Measurements from ENCODE around the gene FOXRED1. TPM values are rescaled to one million over a fixed set of nuclear protein-coding genes. Genes with fewer than 3 reads are reported as not detected.

FOXRED1 gene
- total and polyA plus RNA-seq, 9 of the 15 experiments (the other 6 are each of a cell fraction or from before 2014, with no cell fraction given) = 14.1 to 94.4 (median 53.1) TPM

DNA sequence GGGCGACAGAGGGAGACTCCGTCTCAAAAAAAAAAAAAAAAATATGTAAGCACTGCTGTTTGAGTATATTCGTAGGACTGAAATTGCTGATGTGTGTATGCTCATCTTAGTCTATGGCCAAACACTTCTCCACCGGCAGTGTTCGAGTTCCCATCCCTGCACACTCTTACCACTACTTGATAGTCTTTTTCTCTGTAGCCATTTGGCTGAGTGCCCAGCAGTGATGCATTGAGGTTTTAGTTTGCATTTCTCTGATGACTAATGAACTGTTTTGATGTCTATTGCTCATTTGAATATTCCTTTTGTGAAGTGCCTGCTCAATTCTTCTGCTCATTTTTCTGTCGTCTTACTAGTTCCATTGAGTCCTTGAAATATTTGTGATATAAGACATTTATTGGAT, 15.9 kb downstream of the FOXRED1 start:
- intact Hi-C loops (cut with micrococcal nuclease) = no loop called here
- FAIRE-seq = peak; percentile 86
- CTCF ChIA-PET (ENCODE audit: low intra/inter-chr PET ratio) = no interaction called here
- TF ChIP-seq ARID1B (IDR thresholded peaks at IDR 0.05) (peak; percentile 43; the same call in 1 of the 2 replicates), SAP30 (IDR thresholded peaks at IDR 0.05; ENCODE audit: borderline replicate concordance, insufficient read depth, low read depth, low read length, poor library complexity, severe bottlenecking) (no peak), RAD51 (IDR thresholded peaks at IDR 0.05; ENCODE audit: borderline replicate concordance, low read depth) (no peak), MEF2A (IDR thresholded peaks at IDR 0.05; ENCODE audit: control insufficient read depth, low read depth, low read length) (no peak), SMARCE1 (IDR thresholded peaks at IDR 0.05) (0 out of 2 replicates have a peak, but pooled peaks have one; percentile 29), HNRNPH1 (optimal IDR thresholded peaks at IDR 0.05; ENCODE audit: low read depth, low read length) (no peak), CREM (IDR thresholded peaks at IDR 0.05; ENCODE audit: low read depth) (peak; percentile 54), NFE2L1 (tag; IDR thresholded peaks at IDR 0.05; ENCODE audit: borderline replicate concordance, low read depth) (no peak), DDX20 (tag; IDR thresholded peaks at IDR 0.05; ENCODE audit: low read depth) (no peak), HMGN3 (IDR thresholded peaks at IDR 0.05; ENCODE audit: borderline replicate concordance, extremely low read depth, insufficient read length, low read depth, low read length) (no peak), NFE2 (IDR thresholded peaks at IDR 0.05; ENCODE audit: low read depth) (peak; percentile 15; the same call in 1 of the 2 replicates), SMARCA4 (IDR thresholded peaks at IDR 0.05) (peak; percentile 55; the same call in 1 of the 2 replicates), NFIC (IDR thresholded peaks at IDR 0.05) (peak; percentile 96), SOX6 (IDR thresholded peaks at IDR 0.05) (0 out of 2 replicates have a peak, but pooled peaks have one; percentile 21), DPF2 (IDR thresholded peaks at IDR 0.05) (peak; percentile 59; the same call in 1 of the 2 replicates), JUND (IDR thresholded peaks at IDR 0.05; ENCODE audit: borderline replicate concordance, low read depth, low read length) (peak; percentile 79), JUND (tag; IDR thresholded peaks at IDR 0.05; ENCODE audit: borderline replicate concordance, low read depth, low read length) (peak; percentile 74; the same call in 1 of the 3 replicates), ZNF316 (IDR thresholded peaks at IDR 0.05) (peak; percentile 34; the same call in 1 of the 2 replicates), MEIS2 (IDR thresholded peaks at IDR 0.05; ENCODE audit: partially characterized antibody) (peak; percentile 47), RCOR1 (IDR thresholded peaks at IDR 0.05; ENCODE audit: borderline replicate concordance in 1 of 2, low read depth in 2 of 2, low read length in 2 of 2) (peak in 1 of 2 experiments; percentile 66; a peak in 1 of 4 replicates), GTF2F1 (IDR thresholded peaks at IDR 0.05; ENCODE audit: low read depth, low read length) (no peak)
- TF ChIP-seq, protein P1, sequence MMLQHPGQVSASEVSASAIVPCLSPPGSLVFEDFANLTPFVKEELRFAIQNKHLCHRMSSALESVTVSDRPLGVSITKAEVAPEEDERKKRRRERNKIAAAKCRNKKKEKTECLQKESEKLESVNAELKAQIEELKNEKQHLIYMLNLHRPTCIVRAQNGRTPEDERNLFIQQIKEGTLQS (IDR thresholded peaks at IDR 0.05) = peak; percentile 72
- TF ChIP-seq, protein P1 (CRISPR knock-in tag; conservative IDR thresholded peaks at IDR 0.05) = no peak
- TF ChIP-seq, protein P2, sequence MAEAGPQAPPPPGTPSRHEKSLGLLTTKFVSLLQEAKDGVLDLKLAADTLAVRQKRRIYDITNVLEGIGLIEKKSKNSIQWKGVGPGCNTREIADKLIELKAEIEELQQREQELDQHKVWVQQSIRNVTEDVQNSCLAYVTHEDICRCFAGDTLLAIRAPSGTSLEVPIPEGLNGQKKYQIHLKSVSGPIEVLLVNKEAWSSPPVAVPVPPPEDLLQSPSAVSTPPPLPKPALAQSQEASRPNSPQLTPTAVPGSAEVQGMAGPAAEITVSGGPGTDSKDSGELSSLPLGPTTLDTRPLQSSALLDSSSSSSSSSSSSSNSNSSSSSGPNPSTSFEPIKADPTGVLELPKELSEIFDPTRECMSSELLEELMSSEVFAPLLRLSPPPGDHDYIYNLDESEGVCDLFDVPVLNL (CRISPR knock-in tag; IDR thresholded peaks at IDR 0.05; ENCODE audit: low read depth) = no peak

More for the DNA sequence above, 15.9 kb downstream of the FOXRED1 start:
- Histone ChIP-seq H3K9me3 (replicated peaks; ENCODE audit: control insufficient read depth, insufficient read depth, low read depth, low read length) (no peaks in the 10 kb centered on the region; the same call in 1 of the 2 replicates), H3K4me2 (ENCODE audit: insufficient read depth, low read length) (peak overlapping the region; percentile 7; the same call in 1 of the 2 replicates), H3K9me1 (ENCODE audit: control insufficient read depth, insufficient read depth, low read length) (no peaks in the 10 kb centered on the region), H3K4me1 (replicated peaks in 1 of 2; ENCODE audit: control insufficient read depth in 2 of 2, insufficient read depth in 2 of 2, low read length in 2 of 2) (peaks cover 11 to 26% of the 10 kb centered on the region in 2 experiments; a peak in 4 of 5 replicates), H3K79me2 (ENCODE audit: control insufficient read depth, insufficient read depth, low read length) (no peaks in the 10 kb centered on the region), H2AFZ (ENCODE audit: low read depth, low read length) (no peak overlapping the region), H3K27me3 (ENCODE audit: control insufficient read depth in 2 of 2, insufficient read depth in 2 of 2, low read length in 2 of 2) (no peaks in the 10 kb centered on the region), H3K36me3 (ENCODE audit: control insufficient read depth, insufficient read depth, low read length) (no peaks in the 10 kb centered on the region), H3K9ac (ENCODE audit: insufficient read depth in 1 of 2, low read depth in 2 of 2, low read length in 2 of 2) (no peak overlapping the region), H3K27ac (ENCODE audit: extremely low read depth, low read depth, low read length) (no peak overlapping the region), H3K4me3 (no peak overlapping the region), H4K20me1 (replicated peaks; ENCODE audit: control insufficient read depth, insufficient read depth, low read length) (no peaks in the 10 kb centered on the region)
- POLR2A ChIA-PET = interaction anchor here (0.7 kb wide), 1 partner anchor 49 kb away, joined by 3 read pairs; no protein-coding TSS in a partner anchor
- BruUV-seq (replicated peaks) = no TSS peak
- ATAC-seq (peak; percentile 35), DNase-seq (ENCODE audit: extremely low read depth in 1 of 4, low spot score in 3 of 4) (peak in 2 of 4 experiments; percentile 62 to 90)
- in situ Hi-C loops (cut with MboI) = no loop called here
- 5% methylated on average over 6 of the region's 6 CpGs for whole genome bisulfite sequencing (ENCODE audit: insufficient coverage, low coverage, missing lambda C conversion rate)

All from K562 (cell line).